Measurements from ENCODE around the gene SGSH.
A peak's percentile ranks its signal among the peaks of the same experiment; 100 is the strongest.
"Not testable (repeated sequence)": the region's sequence is repeated elsewhere in the genome, so short reads cannot be mapped to it uniquely, and the experiment has no call there.

Gene SGSH

GRCh38 chr17:80209765-80210164 is 10.4 kb downstream of the SGSH start:
- no peak for DNase-seq

GRCh38 chr17:80208050-80208449 is 12.1 kb downstream of the SGSH start:
- DNase-seq = no peak

GRCh38 chr17:80205811-80206210 is 14.3 kb downstream of the SGSH start:
- no peak for DNase-seq

- DNase-seq = no peak
Observed at GRCh38 chr17:80204626-80205468, 15.3 kb downstream of the SGSH start.

GRCh38 chr17:80203471-80203963 is 16.6 kb downstream of the SGSH start:
- no peak for DNase-seq

- no peak for DNase-seq
Observed at GRCh38 chr17:80202197-80202596, 17.9 kb downstream of the SGSH start.

GRCh38 chr17:80201446-80201845 is 18.7 kb downstream of the SGSH start:
- no peak for DNase-seq

- not testable (repeated sequence) for DNase-seq
Observed at GRCh38 chr17:80199295-80199694, 20.8 kb downstream of the SGSH start.

GRCh38 chr17:80198144-80198661 is 21.9 kb downstream of the SGSH start:
- no peak for DNase-seq

GRCh38 chr17:80196652-80197051 is 23.5 kb downstream of the SGSH start:
- DNase-seq = no peak

GRCh38 chr17:80195671-80196529 is 24.2 kb downstream of the SGSH start:
- peak; percentile 88 for DNase-seq

GRCh38 chr17:80195141-80195540 is 25.0 kb downstream of the SGSH start:
- DNase-seq = no peak

GRCh38 chr17:80191865-80192661 is 28.1 kb downstream of the SGSH start:
- no peak for DNase-seq

- DNase-seq = no peak
Observed at GRCh38 chr17:80191192-80191591, 28.9 kb downstream of the SGSH start.

GRCh38 chr17:80190716-80191115 is 29.4 kb downstream of the SGSH start:
- DNase-seq = no peak

- DNase-seq = no peak
Observed at GRCh38 chr17:80189611-80190010, 30.5 kb downstream of the SGSH start.

- DNase-seq = no peak
Observed at GRCh38 chr17:80187515-80187941, 32.6 kb downstream of the SGSH start.

- no peak for DNase-seq
Observed at GRCh38 chr17:80187090-80187489, 33.0 kb downstream of the SGSH start.

- no peak for DNase-seq
Observed at GRCh38 chr17:80185968-80186367, 34.2 kb downstream of the SGSH start.

GRCh38 chr17:80184423-80184714 is 35.8 kb downstream of the SGSH start:
- DNase-seq = no peak

- DNase-seq = no peak
Observed at GRCh38 chr17:80183581-80184422, 36.3 kb downstream of the SGSH start.

- DNase-seq = no peak
Observed at GRCh38 chr17:80182845-80183223, 37.3 kb downstream of the SGSH start.

Data from activated effector memory CD4-positive, alpha-beta T cell treated with anti-CD3 and anti-CD28 coated beads, Interleukin-2, amount 50 U/mL, for 16 hours (primary cell).